Esophagus muscularis mucosa (tissue), 4 donors: Measurements from ENCODE around the gene MAOB.
A peak's percentile ranks its signal among the peaks of the same experiment; 100 is the strongest.

Experiments
- EP300 ChIP-seq: sonication (generic); formaldehyde crosslinking; IDR thresholded peaks from one replicate; pipeline ENCODE4 v1.6.1; 2017; ENCODE audit warnings: antibody characterized with exemption
- POLR2A ChIP-seq: fragments of 450-650 bp; IDR thresholded peaks from one replicate; pipeline ENCODE4 v1.6.1; 2017; ENCODE audit warnings: antibody characterized with exemption, moderate library complexity, mild to moderate bottlenecking, low read depth
- POLR2AphosphoS5 ChIP-seq, 2 donors: sonication (generic); formaldehyde crosslinking; IDR thresholded peaks; one replicate each; pipeline ENCODE4 v1.6.1; 2017; ENCODE audit warnings: antibody characterized with exemption in 2 of 2
- TF ChIP-seq, protein P1 (sequence below), 3 experiments: fragments of 200-600 bp in 2 of 3; fragments of 450-650 bp in 1 of 3; sonication (generic) in 2 of 3; IDR thresholded peaks; one replicate each; pipeline ENCODE4 v1.5.1; 2017 to 2019; ENCODE audit warnings: antibody characterized with exemption in 3 of 3, mild to moderate bottlenecking in 2 of 3, moderate library complexity in 1 of 3

DNA sequence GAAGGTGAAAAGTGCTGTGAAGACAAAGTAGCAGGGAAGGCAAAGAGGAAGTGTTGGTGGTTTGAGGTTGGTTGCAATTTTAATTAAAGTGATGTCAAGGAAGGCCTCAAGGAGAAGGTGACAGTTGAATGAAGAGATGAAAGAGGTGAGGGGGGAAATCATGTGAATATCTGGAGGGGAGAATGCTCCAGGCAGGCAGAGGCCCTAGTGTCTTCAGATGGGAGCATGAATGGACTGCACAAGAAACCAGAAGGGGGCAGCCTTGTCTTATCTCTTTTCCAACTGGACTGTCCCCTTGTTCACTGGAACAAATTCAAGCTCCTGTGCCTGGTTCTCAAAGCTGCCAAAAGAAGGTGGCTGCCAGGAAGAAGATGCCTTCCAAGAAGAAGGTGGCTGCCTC, 68.4 kb downstream of the MAOB start:
- TF ChIP-seq POLR2A (no peak), POLR2AphosphoS5 (IDR thresholded peaks at IDR 0.05) (no peak), EP300 (no peak)
- TF ChIP-seq, protein P1, sequence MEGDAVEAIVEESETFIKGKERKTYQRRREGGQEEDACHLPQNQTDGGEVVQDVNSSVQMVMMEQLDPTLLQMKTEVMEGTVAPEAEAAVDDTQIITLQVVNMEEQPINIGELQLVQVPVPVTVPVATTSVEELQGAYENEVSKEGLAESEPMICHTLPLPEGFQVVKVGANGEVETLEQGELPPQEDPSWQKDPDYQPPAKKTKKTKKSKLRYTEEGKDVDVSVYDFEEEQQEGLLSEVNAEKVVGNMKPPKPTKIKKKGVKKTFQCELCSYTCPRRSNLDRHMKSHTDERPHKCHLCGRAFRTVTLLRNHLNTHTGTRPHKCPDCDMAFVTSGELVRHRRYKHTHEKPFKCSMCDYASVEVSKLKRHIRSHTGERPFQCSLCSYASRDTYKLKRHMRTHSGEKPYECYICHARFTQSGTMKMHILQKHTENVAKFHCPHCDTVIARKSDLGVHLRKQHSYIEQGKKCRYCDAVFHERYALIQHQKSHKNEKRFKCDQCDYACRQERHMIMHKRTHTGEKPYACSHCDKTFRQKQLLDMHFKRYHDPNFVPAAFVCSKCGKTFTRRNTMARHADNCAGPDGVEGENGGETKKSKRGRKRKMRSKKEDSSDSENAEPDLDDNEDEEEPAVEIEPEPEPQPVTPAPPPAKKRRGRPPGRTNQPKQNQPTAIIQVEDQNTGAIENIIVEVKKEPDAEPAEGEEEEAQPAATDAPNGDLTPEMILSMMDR (IDR thresholded peaks at IDR 0.05), result peak in 1 of 3 experiments; percentile 20
